ENCODE measurements around the gene LRMDA. TPM values are rescaled to one million over a fixed set of nuclear protein-coding genes. Genes with fewer than 3 reads are reported as not detected.

The LRMDA gene
- total and polyA plus RNA-seq, 2 of the 4 experiments (the other 2 are of a cell fraction): 0.07 TPM; not detected in 1

- H3K27me3 ChIP-seq (ENCODE audit: control insufficient read depth, insufficient read depth, low read length): no peaks in the 10 kb centered on the region
- no peak overlapping the region for H3K4ac ChIP-seq (ENCODE audit: low read depth, low read length)
- no peak overlapping the region for H4K8ac ChIP-seq (ENCODE audit: low read depth in 2 of 2, low read length in 2 of 2)
- in situ Hi-C loops (cut with MboI; ENCODE audit: low sequenced_read_pairs) (loop anchor here (25.0 kb wide), 2 partner anchors 415 to 1160 kb away; partner anchors contain the start of gene ZNF503), dilution Hi-C loops (cut with HindIII; ENCODE audit: low sequenced_read_pairs, unreplicated experiment) (no loop called here), intact Hi-C loops (cut with micrococcal nuclease) (no loop called here)
- H3K4me3 ChIP-seq (ENCODE audit: insufficient read depth, low read depth, low read length): no peak overlapping the region
- no peaks in the 10 kb centered on the region for H4K20me1 ChIP-seq (ENCODE audit: insufficient read depth, low read length)
- no peak overlapping the region for H4K91ac ChIP-seq (ENCODE audit: insufficient read depth, low read depth, low read length)
- no peak overlapping the region for H4K5ac ChIP-seq (ENCODE audit: low read depth, low read length)
- no peak overlapping the region for H2AFZ ChIP-seq (replicated peaks; ENCODE audit: low read length, poor library complexity)
- ATAC-seq (ENCODE audit: low read depth): no peak
- H3K36me3 ChIP-seq (ENCODE audit: control insufficient read depth, insufficient read depth, low read length): no peaks in the 10 kb centered on the region
- H3K9me3 ChIP-seq (ENCODE audit: control insufficient read depth, insufficient read depth, low read length): no peaks in the 10 kb centered on the region
- no TSS peak for BruUV-seq (replicated peaks)
- H2BK5ac ChIP-seq (ENCODE audit: low read depth, low read length, poor library complexity, severe bottlenecking): no peak overlapping the region
- H3K27ac ChIP-seq (ENCODE audit: insufficient read depth, low read length): no peak overlapping the region
- H3K18ac ChIP-seq (ENCODE audit: low read depth, low read length): no peak overlapping the region
- no peak for DNase-seq
- H2AK9ac ChIP-seq (replicated peaks; ENCODE audit: low read depth, low read length, poor library complexity): no peak overlapping the region
- no peak overlapping the region for H3K9ac ChIP-seq (ENCODE audit: low read depth, low read length)
- CTCF ChIA-PET: no interaction called here
- no peak overlapping the region for H3K14ac ChIP-seq (replicated peaks; ENCODE audit: low read depth, low read length)
- no peak overlapping the region for H3K56ac ChIP-seq (ENCODE audit: extremely low read depth, insufficient read depth, low read length)
- TF ChIP-seq POLR2A (IDR thresholded peaks at IDR 0.05; ENCODE audit: low read depth, low read length) (no peak), MAZ (IDR thresholded peaks at IDR 0.05; ENCODE audit: borderline replicate concordance, low read depth, low read length) (no peak), CEBPB (IDR thresholded peaks at IDR 0.05; ENCODE audit: low read depth, low read length) (no peak), CHD1 (IDR thresholded peaks at IDR 0.05; ENCODE audit: low read depth, low read length) (no peak), RAD21 (IDR thresholded peaks at IDR 0.05; ENCODE audit: low read length) (no peak), CTCF (conservative IDR thresholded peaks at IDR 0.05; ENCODE audit: low read depth, low read length) (no peak), FOS (IDR thresholded peaks at IDR 0.05; ENCODE audit: low read depth, low read length) (no peak), RFX5 (IDR thresholded peaks at IDR 0.05; ENCODE audit: low read depth, low read length) (no peak), MAFK (IDR thresholded peaks at IDR 0.05; ENCODE audit: low read depth, low read length) (no peak), RCOR1 (IDR thresholded peaks at IDR 0.05; ENCODE audit: insufficient replicate concordance, low read length) (no peak), SMC3 (IDR thresholded peaks at IDR 0.05; ENCODE audit: low read depth, low read length) (no peak), USF2 (IDR thresholded peaks at IDR 0.05; ENCODE audit: low read depth, low read length) (no peak), NFE2L2 (IDR thresholded peaks at IDR 0.05; ENCODE audit: low read depth, low read length) (no peak), ELK1 (IDR thresholded peaks at IDR 0.05; ENCODE audit: borderline replicate concordance, low read depth, low read length) (no peak), MXI1 (IDR thresholded peaks at IDR 0.05; ENCODE audit: borderline replicate concordance, low read depth, low read length) (no peak), BHLHE40 (IDR thresholded peaks at IDR 0.05; ENCODE audit: low read depth, low read length) (no peak)
- no peak overlapping the region for H3K23ac ChIP-seq (ENCODE audit: low read depth, low read length)
- peaks cover 4% of the 10 kb centered on the region for H3K4me1 ChIP-seq (ENCODE audit: control insufficient read depth, insufficient read depth, low read length)
- no peak overlapping the region for H2AK5ac ChIP-seq (ENCODE audit: low read depth, low read length)
- no peak overlapping the region for H2BK120ac ChIP-seq (ENCODE audit: low read depth, low read length)
- H3K4me2 ChIP-seq (ENCODE audit: low read depth, low read length): no peak overlapping the region
- no CpG with 5 or more reads among the region's 1 CpG for WGBS, 2 experiments (ENCODE audit: extremely low coverage in 2 of 2, insufficient read length in 1 of 2)
- no peak overlapping the region for H2BK15ac ChIP-seq (ENCODE audit: low read depth, low read length)
- H2BK20ac ChIP-seq (ENCODE audit: low read depth, low read length): no peak overlapping the region
- 0 out of 2 replicates have a peak, but pooled peaks cover 2% of the 10 kb centered on the region for H3K9me1 ChIP-seq (ENCODE audit: insufficient read depth, low read length)
- no peaks in the 10 kb centered on the region for H3K79me1 ChIP-seq (ENCODE audit: low read depth in 1 of 2, low read length in 2 of 2)
- POLR2A ChIA-PET (ENCODE audit: unreplicated experiment): no interaction called here
Measured at GRCh38 chr10:76572021-76572420, 1140.6 kb downstream of the LRMDA start.

All from IMR-90 (cell line).